GM12878 (cell line): ENCODE measurements around the gene RNASE9. TPM values are rescaled to one million over a fixed set of nuclear protein-coding genes. Genes with fewer than 3 reads are reported as not detected.

Experiments
- BCL11A ChIP-seq: IDR thresholded peaks from 2 replicates; pipeline ENCODE4 v1.6.1; 2011; ENCODE audit warnings: low read depth, low read length
- CHD2 ChIP-seq: IDR thresholded peaks from 2 replicates; pipeline ENCODE4 v1.6.1; 2011; ENCODE audit warnings: low read depth, low read length, improper control_type of control experiment, borderline replicate concordance
- GATAD2B ChIP-seq: fragments of 450-650 bp; conservative IDR thresholded peaks from 2 replicates; pipeline ENCODE4 v1.6.1; 2017; ENCODE audit warnings: low read depth, mild to moderate bottlenecking, moderate library complexity
- IKZF2 ChIP-seq, 2 experiments: fragments of 450-650 bp; IDR thresholded peaks; 2 replicates each; pipeline ENCODE4 v1.6.1; 2017; ENCODE audit warnings: mild to moderate bottlenecking in 2 of 2, moderate library complexity in 2 of 2
- LARP7 ChIP-seq: fragments of 450-650 bp; IDR thresholded peaks from 2 replicates; pipeline ENCODE4 v1.6.1; 2017; ENCODE audit warnings: mild to moderate bottlenecking
- MEF2A ChIP-seq: IDR thresholded peaks from 2 replicates; pipeline ENCODE4 v1.6.1; 2011; ENCODE audit warnings: low read depth, mild to moderate bottlenecking, low read length, moderate library complexity; ENCODE audit not compliant: insufficient read depth
- MEF2B ChIP-seq: fragments of 450-650 bp; IDR thresholded peaks from 2 replicates; pipeline ENCODE4 v1.6.1; 2018; ENCODE audit warnings: mild to moderate bottlenecking, moderate library complexity; ENCODE audit not compliant: partially characterized antibody, poor library complexity, severe bottlenecking
- MXI1 ChIP-seq: fragments of 150-350 bp; IDR thresholded peaks from 2 replicates; pipeline ENCODE4 v1.6.1; 2011; ENCODE audit warnings: low read depth, mild to moderate bottlenecking, inconsistent platforms, low read length, improper control_type of control experiment
- MYC ChIP-seq: IDR thresholded peaks from 2 replicates; pipeline ENCODE4 v1.6.1; 2011; ENCODE audit warnings: mild to moderate bottlenecking, low read length, moderate library complexity, inconsistent platforms; ENCODE audit not compliant: insufficient read depth, insufficient replicate concordance, insufficient read length, severe bottlenecking
- NR2C1 ChIP-seq: fragments of 450-650 bp; IDR thresholded peaks from 2 replicates; pipeline ENCODE4 v1.6.1; 2017; ENCODE audit warnings: antibody characterized with exemption, mild to moderate bottlenecking, moderate library complexity
- PML ChIP-seq: IDR thresholded peaks from 2 replicates; pipeline ENCODE4 v1.6.1; 2012; ENCODE audit warnings: low read length, inconsistent platforms
- RAD51 ChIP-seq: fragments of 450-650 bp; IDR thresholded peaks from 2 replicates; pipeline ENCODE4 v1.6.1; 2016; ENCODE audit warnings: moderate library complexity, mild to moderate bottlenecking, inconsistent platforms
- RCOR1 ChIP-seq: conservative IDR thresholded peaks from 2 replicates; pipeline ENCODE4 v1.6.1; 2012; ENCODE audit warnings: low read depth, low read length, improper control_type of control experiment
- RELB ChIP-seq: fragments of 450-650 bp; IDR thresholded peaks from 2 replicates; pipeline ENCODE4 v1.6.1; 2017; ENCODE audit warnings: low read depth, mild to moderate bottlenecking, moderate library complexity
- SKIL ChIP-seq: fragments of 450-650 bp; IDR thresholded peaks from 2 replicates; pipeline ENCODE4 v1.6.1; 2017; ENCODE audit warnings: mild to moderate bottlenecking, low read depth, inconsistent platforms; ENCODE audit not compliant: poor library complexity, severe bottlenecking
- SMC3 ChIP-seq: IDR thresholded peaks from 2 replicates; pipeline ENCODE4 v1.6.1; 2011; ENCODE audit warnings: low read length, improper control_type of control experiment, borderline replicate concordance
- TARDBP ChIP-seq: IDR thresholded peaks from 2 replicates; pipeline ENCODE4 v1.6.1; 2016; ENCODE audit warnings: borderline replicate concordance
- ZBED1 ChIP-seq: IDR thresholded peaks from 2 replicates; pipeline ENCODE4 v1.6.1; 2016; ENCODE audit warnings: borderline replicate concordance
- ZBTB40 ChIP-seq: fragments of 450-650 bp; IDR thresholded peaks from 2 replicates; pipeline ENCODE4 v1.6.1; 2016; ENCODE audit warnings: mild to moderate bottlenecking, moderate library complexity, borderline replicate concordance
- ZSCAN29 ChIP-seq: fragments of 450-650 bp; IDR thresholded peaks from 2 replicates; pipeline ENCODE4 v1.6.1; 2017; ENCODE audit warnings: mild to moderate bottlenecking, moderate library complexity
- polyA plus RNA-seq, 11 experiments: library from polyadenylated mRNA; depleted of rRNA in 4 of 11; unstranded in 6 of 11; stranded (reverse) in 5 of 11; fragments of >200 nt; fragmentation: Nextera tagmentation in 4 of 11; fragmentation: Illumina TruSeq in 1 of 11; extraction: Ambion mirVana in 4 of 11; extraction: Trizol in 1 of 11; gene quantifications; 1 replicate in 1 of 11; 2 replicates in 10 of 11; pipeline versions ENCODE4 v1.2.1 to v1.2.3, GENCODE V29; 2011 to 2016; ENCODE audit warnings: inconsistent platforms in 2 of 11, missing spikeins in 2 of 11, low read depth in 1 of 11
- total RNA-seq, 4 experiments: library from RNA; depleted of rRNA in 3 of 4; stranded (reverse); fragments of >200 nt in 3 of 4; fragmentation: Illumina TruSeq in 1 of 4; extraction: Trizol in 1 of 4; gene quantifications; 2 replicates each; pipeline versions ENCODE4 v1.2.1 to v1.2.3, GENCODE V29; 2013 to 2021

RNASE9 gene
- total and polyA plus RNA-seq, 10 of the 15 experiments (the other 5 are each of a cell fraction or from before 2014, with no cell fraction given), result not detected

GRCh38 chr14:20610002-20610765, 49.3 kb upstream of the RNASE9 start (continued):
- TF ChIP-seq BCL11A, result 0 out of 2 replicates have a peak, but pooled peaks have one; percentile 3
- no peak for TF ChIP-seq MEF2B
- TF ChIP-seq ZBTB40, result peak; percentile 70; the same call in 1 of the 2 replicates
- TF ChIP-seq IKZF2 (IDR thresholded peaks at IDR 0.05), result peak; percentile 16 to 19; a peak in 2 of 4 replicates
- no peak for TF ChIP-seq ZBED1
- no peak; the same call in 1 of the 2 replicates for TF ChIP-seq RELB
- no peak for TF ChIP-seq LARP7
- TF ChIP-seq PML, result no peak
- TF ChIP-seq MEF2A, result no peak
- TF ChIP-seq SKIL, result peak; percentile 13
- TF ChIP-seq GATAD2B, result no peak
- no peak for TF ChIP-seq MYC
- no peak for TF ChIP-seq RAD51
- TF ChIP-seq ZSCAN29, result peak; percentile 93
- no peak for TF ChIP-seq CHD2
- TF ChIP-seq TARDBP, result peak; percentile 89
- 0 out of 2 replicates have a peak, but pooled peaks have one; percentile 1 for TF ChIP-seq RCOR1
- no peak for TF ChIP-seq MXI1
- no peak; the same call in 1 of the 2 replicates for TF ChIP-seq SMC3
- no peak for TF ChIP-seq NR2C1
